Body of pancreas (tissue), 4 donors: Measurements from ENCODE around the gene HMCN1.

Source experiments
- POLR2A ChIP-seq, 3 donors: fragments of 450-650 bp; IDR thresholded peaks; one replicate each; pipeline ENCODE4 v1.6.1; 2016; ENCODE audit warnings: antibody characterized with exemption in 3 of 3, mild to moderate bottlenecking in 2 of 3
- TF ChIP-seq, protein P1 (sequence below), 7 experiments: fragments of 450-650 bp in 4 of 7; fragments of 200-600 bp in 3 of 7; sonication (generic) in 3 of 7; IDR thresholded peaks; one replicate each; pipeline ENCODE4 v1.5.1; 2016 to 2019; ENCODE audit warnings: antibody characterized with exemption in 7 of 7

DNA sequence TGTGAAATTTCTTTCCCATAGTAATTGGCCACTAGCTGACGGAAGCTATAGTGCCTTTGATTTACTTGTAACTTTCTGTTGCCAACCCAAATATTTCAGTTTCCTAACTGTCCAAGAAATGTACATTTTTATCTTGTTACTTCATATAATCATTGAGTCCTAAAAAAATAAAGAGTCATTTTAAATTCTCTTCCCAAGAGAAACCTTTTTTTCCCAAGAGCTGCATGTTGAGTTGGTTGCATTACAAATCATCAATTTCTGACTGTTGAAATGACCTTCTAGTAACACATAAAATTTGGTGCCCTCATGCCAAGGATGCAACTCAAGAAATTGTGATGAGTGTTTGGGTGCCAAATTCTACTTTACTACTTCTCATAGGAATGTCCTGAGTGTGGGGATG is 61.0 kb downstream of the HMCN1 start:
- TF ChIP-seq, protein P1, sequence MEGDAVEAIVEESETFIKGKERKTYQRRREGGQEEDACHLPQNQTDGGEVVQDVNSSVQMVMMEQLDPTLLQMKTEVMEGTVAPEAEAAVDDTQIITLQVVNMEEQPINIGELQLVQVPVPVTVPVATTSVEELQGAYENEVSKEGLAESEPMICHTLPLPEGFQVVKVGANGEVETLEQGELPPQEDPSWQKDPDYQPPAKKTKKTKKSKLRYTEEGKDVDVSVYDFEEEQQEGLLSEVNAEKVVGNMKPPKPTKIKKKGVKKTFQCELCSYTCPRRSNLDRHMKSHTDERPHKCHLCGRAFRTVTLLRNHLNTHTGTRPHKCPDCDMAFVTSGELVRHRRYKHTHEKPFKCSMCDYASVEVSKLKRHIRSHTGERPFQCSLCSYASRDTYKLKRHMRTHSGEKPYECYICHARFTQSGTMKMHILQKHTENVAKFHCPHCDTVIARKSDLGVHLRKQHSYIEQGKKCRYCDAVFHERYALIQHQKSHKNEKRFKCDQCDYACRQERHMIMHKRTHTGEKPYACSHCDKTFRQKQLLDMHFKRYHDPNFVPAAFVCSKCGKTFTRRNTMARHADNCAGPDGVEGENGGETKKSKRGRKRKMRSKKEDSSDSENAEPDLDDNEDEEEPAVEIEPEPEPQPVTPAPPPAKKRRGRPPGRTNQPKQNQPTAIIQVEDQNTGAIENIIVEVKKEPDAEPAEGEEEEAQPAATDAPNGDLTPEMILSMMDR (IDR thresholded peaks at IDR 0.05) = no peak
- no peak for TF ChIP-seq POLR2A (IDR thresholded peaks at IDR 0.05)
